Fibroblast of lung (primary cell): ENCODE data around the gene MEG3.

Experiments used
- EZH2 ChIP-seq: IDR thresholded peaks from 2 replicates; pipeline ENCODE4 v1.5.1; 2012; ENCODE audit warnings: low read length, control low read depth, mild to moderate bottlenecking; ENCODE audit errors: missing control alignments
- TF ChIP-seq, protein P1 (sequence below), 2 donors: IDR thresholded peaks in 1 of 2; conservative IDR thresholded peaks in 1 of 2; 1 replicate in 1 of 2; 2 replicates in 1 of 2; pipeline ENCODE4 v1.5.1; 2011 to 2012; ENCODE audit warnings: low read length in 2 of 2, control low read depth in 1 of 2, inconsistent platforms in 1 of 2, low read depth in 1 of 2, mild to moderate bottlenecking in 1 of 2

DNA sequence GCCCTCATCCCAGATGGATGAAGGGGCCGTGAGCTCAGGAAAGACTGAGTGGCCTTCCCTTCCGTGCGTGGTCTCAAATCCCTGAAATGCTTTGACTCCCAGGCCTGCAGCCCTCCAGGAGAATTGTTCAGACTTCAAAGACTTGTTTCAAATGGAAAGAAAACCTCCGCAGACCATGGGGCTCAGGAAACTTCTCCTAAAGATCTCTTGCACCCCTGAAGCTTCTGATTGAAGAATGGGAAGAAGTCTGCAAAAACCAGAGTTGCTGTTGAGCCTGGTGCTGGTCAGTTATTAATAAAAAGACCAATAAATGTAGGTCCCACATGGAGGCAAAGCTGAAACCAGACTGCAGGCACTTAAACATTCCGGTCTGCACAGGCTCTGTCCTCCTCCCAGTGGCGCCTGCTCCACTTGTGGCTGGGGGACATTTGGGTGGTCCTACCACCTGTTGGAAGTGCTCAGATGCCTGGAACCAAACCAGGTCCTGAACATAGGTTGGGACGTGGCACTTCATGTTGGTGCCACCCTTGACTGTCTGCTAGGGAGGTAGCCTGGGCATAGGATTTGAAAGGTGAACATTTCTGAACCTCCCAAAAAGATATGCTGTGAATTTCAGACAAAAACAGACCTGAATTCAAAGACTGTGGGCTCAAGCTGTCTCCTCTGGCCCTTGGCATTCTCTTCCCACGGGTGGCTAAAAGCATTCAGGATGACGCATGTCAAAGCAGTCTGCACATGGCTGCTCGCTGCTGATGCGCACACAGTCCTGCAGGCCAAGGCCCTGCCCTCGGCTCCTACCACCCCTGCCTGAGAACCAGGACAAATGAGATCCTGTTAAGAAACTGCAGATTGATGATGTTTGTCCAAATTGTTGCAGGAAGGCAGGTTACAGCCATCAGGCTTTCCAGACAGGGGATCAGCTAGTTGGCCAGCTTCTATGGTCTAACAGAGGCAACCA lies 36.2 kb upstream of the MEG3 start:
- TF ChIP-seq, protein P1, sequence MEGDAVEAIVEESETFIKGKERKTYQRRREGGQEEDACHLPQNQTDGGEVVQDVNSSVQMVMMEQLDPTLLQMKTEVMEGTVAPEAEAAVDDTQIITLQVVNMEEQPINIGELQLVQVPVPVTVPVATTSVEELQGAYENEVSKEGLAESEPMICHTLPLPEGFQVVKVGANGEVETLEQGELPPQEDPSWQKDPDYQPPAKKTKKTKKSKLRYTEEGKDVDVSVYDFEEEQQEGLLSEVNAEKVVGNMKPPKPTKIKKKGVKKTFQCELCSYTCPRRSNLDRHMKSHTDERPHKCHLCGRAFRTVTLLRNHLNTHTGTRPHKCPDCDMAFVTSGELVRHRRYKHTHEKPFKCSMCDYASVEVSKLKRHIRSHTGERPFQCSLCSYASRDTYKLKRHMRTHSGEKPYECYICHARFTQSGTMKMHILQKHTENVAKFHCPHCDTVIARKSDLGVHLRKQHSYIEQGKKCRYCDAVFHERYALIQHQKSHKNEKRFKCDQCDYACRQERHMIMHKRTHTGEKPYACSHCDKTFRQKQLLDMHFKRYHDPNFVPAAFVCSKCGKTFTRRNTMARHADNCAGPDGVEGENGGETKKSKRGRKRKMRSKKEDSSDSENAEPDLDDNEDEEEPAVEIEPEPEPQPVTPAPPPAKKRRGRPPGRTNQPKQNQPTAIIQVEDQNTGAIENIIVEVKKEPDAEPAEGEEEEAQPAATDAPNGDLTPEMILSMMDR (conservative IDR thresholded peaks at IDR 0.05 in 1 of 2, IDR thresholded peaks at IDR 0.05 in 1 of 2; ENCODE audit: low read depth in 1 of 2, low read length in 2 of 2) = no peak
- TF ChIP-seq EZH2 = no peak
